ENCODE results near the gene NEURL1B.

NEURL1B gene

DNA sequence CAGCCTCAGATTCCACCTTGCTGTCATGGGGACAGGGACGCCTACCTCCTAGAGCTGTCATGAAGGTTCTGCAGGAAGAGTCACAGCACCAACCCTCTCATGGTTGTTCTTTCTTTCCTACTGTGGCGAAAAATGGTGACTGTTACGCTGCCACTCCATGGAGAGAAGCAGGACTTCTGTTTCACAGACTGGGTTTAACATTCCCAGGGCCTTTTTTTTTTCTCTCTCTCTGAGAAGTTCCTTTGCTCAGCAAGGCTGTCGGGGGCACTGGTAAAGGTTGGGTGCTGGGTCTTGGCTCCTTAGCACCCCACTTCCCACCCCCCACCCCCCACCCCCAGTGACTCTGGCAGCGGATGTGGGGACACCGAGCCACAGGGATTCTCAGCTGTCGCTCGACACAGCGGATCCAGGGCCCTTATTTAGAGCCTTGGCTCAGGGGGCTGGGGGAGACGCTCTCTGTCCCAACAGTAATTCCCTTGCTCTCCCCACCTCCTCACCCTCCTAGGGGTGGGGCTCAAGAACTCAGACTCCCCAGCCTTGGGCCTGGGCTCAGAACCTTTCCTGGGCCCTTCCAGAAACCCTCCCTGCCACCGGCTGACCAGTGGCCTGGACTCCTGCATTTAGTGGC is 95.6 kb downstream of the NEURL1B start:
- TF ChIP-seq ARNT (IDR thresholded peaks at IDR 0.05) (no peak), FOXM1 (IDR thresholded peaks at IDR 0.05; ENCODE audit: borderline replicate concordance) (no peak), ZNF384 (IDR thresholded peaks at IDR 0.05) (no peak), NFRKB (IDR thresholded peaks at IDR 0.05) (no peak), ELF4 (IDR thresholded peaks at IDR 0.05) (no peak), SP1 (IDR thresholded peaks at IDR 0.05) (no peak), BHLHE40 (IDR thresholded peaks at IDR 0.05; ENCODE audit: borderline replicate concordance) (no peak), LEF1 (IDR thresholded peaks at IDR 0.05; ENCODE audit: borderline replicate concordance) (no peak), TARDBP (IDR thresholded peaks at IDR 0.05) (no peak), FOXA1 (IDR thresholded peaks at IDR 0.05) (no peak), CTBP1 (IDR thresholded peaks at IDR 0.05; ENCODE audit: borderline replicate concordance) (no peak), FOXK2 (IDR thresholded peaks at IDR 0.05) (no peak), L3MBTL2 (conservative IDR thresholded peaks at IDR 0.05) (no peak), SUZ12 (IDR thresholded peaks at IDR 0.05) (no peak), HDGF (IDR thresholded peaks at IDR 0.05; ENCODE audit: borderline replicate concordance) (no peak)
- TF ChIP-seq, protein P1, sequence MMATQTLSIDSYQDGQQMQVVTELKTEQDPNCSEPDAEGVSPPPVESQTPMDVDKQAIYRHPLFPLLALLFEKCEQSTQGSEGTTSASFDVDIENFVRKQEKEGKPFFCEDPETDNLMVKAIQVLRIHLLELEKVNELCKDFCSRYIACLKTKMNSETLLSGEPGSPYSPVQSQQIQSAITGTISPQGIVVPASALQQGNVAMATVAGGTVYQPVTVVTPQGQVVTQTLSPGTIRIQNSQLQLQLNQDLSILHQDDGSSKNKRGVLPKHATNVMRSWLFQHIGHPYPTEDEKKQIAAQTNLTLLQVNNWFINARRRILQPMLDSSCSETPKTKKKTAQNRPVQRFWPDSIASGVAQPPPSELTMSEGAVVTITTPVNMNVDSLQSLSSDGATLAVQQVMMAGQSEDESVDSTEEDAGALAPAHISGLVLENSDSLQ (IDR thresholded peaks at IDR 0.05) = no peak
- POLR2A ChIA-PET = no interaction called here
- DNase-seq (ENCODE audit: extremely low spot score) = no peak
- CTCF ChIA-PET = no interaction called here

- CTCF ChIA-PET = no interaction called here
- POLR2A ChIA-PET = no interaction called here
- TF ChIP-seq HDGF (IDR thresholded peaks at IDR 0.05; ENCODE audit: borderline replicate concordance) (no peak), L3MBTL2 (conservative IDR thresholded peaks at IDR 0.05) (no peak), ARNT (IDR thresholded peaks at IDR 0.05) (no peak), ZNF384 (IDR thresholded peaks at IDR 0.05) (no peak), FOXA1 (IDR thresholded peaks at IDR 0.05) (no peak), FOXM1 (IDR thresholded peaks at IDR 0.05; ENCODE audit: borderline replicate concordance) (no peak), ELF4 (IDR thresholded peaks at IDR 0.05) (no peak), CTBP1 (IDR thresholded peaks at IDR 0.05; ENCODE audit: borderline replicate concordance) (no peak), NFRKB (IDR thresholded peaks at IDR 0.05) (no peak), FOXK2 (IDR thresholded peaks at IDR 0.05) (no peak), LEF1 (IDR thresholded peaks at IDR 0.05; ENCODE audit: borderline replicate concordance) (no peak), SP1 (IDR thresholded peaks at IDR 0.05) (no peak), BHLHE40 (IDR thresholded peaks at IDR 0.05; ENCODE audit: borderline replicate concordance) (no peak), TARDBP (IDR thresholded peaks at IDR 0.05) (no peak), SUZ12 (IDR thresholded peaks at IDR 0.05) (no peak)
- TF ChIP-seq, protein P1 (IDR thresholded peaks at IDR 0.05) = no peak
- DNase-seq (ENCODE audit: extremely low spot score) = no peak
Observed at GRCh38 chr5:172739375-172739774, 98.3 kb downstream of the NEURL1B start.

DNA sequence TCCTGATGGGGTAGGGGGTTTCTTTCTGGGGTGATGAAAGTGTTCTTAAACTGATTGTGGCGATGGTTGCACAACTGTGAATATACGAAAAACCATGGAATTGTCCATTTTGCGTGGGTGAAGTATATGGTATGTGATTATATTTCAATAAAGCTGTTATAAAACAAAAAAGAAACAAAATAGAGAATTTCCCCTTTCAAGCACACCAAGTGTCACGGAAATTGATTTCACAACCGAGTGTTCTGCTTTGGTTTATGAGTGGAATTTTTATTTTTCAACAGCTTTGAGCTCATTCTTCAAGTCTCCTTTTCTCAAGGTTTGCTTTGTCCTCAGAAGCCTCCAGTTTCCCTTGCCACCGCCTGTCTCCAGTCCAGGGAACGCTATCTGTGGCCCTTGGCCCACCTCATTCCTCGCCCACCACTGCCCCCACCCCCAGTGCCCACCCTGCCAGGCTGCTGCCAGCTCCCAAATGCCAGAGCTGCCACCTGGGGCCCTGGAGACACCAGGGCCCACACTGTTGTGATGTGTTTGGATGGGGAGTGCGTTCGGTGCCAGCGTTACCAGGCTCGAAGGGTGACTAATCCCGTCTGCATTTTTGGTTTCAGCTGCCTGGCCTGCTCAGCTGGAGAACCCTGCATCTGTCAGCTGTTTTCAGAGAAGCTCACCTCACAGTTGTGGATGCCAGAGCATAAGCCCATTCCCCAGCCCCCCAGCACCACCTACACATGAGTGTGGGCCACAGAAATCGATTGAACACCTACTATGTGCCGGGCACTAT is 99.6 kb downstream of the NEURL1B start:
- CTCF ChIA-PET = no interaction called here
- DNase-seq (ENCODE audit: extremely low spot score) = no peak
- TF ChIP-seq ZNF384 (IDR thresholded peaks at IDR 0.05) (no peak), FOXA1 (IDR thresholded peaks at IDR 0.05) (no peak), ELF4 (IDR thresholded peaks at IDR 0.05) (no peak), SP1 (IDR thresholded peaks at IDR 0.05) (no peak), FOXM1 (IDR thresholded peaks at IDR 0.05; ENCODE audit: borderline replicate concordance) (no peak), SUZ12 (IDR thresholded peaks at IDR 0.05) (no peak), LEF1 (IDR thresholded peaks at IDR 0.05; ENCODE audit: borderline replicate concordance) (no peak)
- TF ChIP-seq, protein P1 (IDR thresholded peaks at IDR 0.05) = no peak
- POLR2A ChIA-PET = interaction anchor here (0.8 to 1.0 kb wide), 2 partner anchors 30 to 31 kb away, joined by 3 to 4 read pairs; no protein-coding TSS in a partner anchor

Data from HEK293T (cell line).